Endothelial cell (in vitro differentiated cells): ENCODE results near the gene CNIH3. TPM values are rescaled to one million over a fixed set of nuclear protein-coding genes. Genes with fewer than 3 reads are reported as not detected.

ENCODE experiments used
- DNase-seq: peaks from one replicate; pipeline ENCODE4 v3.0.0; 2021; ENCODE audit warnings: low spot score
- H3K27ac Mint-ChIP-seq: one replicate; pipeline ENCODE4 v1.8.0; 2021; ENCODE audit warnings: mixed read lengths, inconsistent platforms; ENCODE audit not compliant: unreplicated experiment
- H3K27me3 Mint-ChIP-seq: one replicate; pipeline ENCODE4 v1.8.0; 2021; ENCODE audit warnings: mild to moderate bottlenecking, moderate library complexity, mixed read lengths, inconsistent platforms; ENCODE audit not compliant: unreplicated experiment
- H3K36me3 Mint-ChIP-seq: one replicate; pipeline ENCODE4 v1.8.0; 2021; ENCODE audit warnings: mild to moderate bottlenecking, low read depth, mixed read lengths, inconsistent platforms; ENCODE audit not compliant: unreplicated experiment
- H3K4me1 Mint-ChIP-seq: one replicate; pipeline ENCODE4 v1.8.0; 2021; ENCODE audit warnings: mild to moderate bottlenecking, mixed read lengths, inconsistent platforms; ENCODE audit not compliant: unreplicated experiment
- H3K4me3 Mint-ChIP-seq: one replicate; pipeline ENCODE4 v1.8.0; 2021; ENCODE audit warnings: mild to moderate bottlenecking, mixed read lengths, inconsistent platforms; ENCODE audit not compliant: unreplicated experiment
- H3K9me3 Mint-ChIP-seq: one replicate; pipeline ENCODE4 v1.8.0; 2021; ENCODE audit warnings: mixed read lengths, inconsistent platforms; ENCODE audit not compliant: unreplicated experiment
- total RNA-seq: library from RNA; stranded (reverse); fragmentation: NEBNext Ultra II Directional; extraction: Animal tissue kit (Norgen Biotek cat#: 25700); gene quantifications from one replicate; pipeline ENCODE4 v1.2.1, GENCODE V29; 2021; ENCODE audit not compliant: unreplicated experiment
- TF ChIP-seq, protein P1 (sequence below): fragments of 200-600 bp; sonication (generic); IDR thresholded peaks from one replicate; pipeline ENCODE4 v1.5.0; 2021; ENCODE audit warnings: antibody characterized with exemption; ENCODE audit not compliant: unreplicated experiment

CNIH3 gene
- total RNA-seq, 1 donor from 2014 or later, result 4.7 TPM

- Mint-ChIP-seq H3K4me1 (no peaks in the 10 kb centered on the region), H3K27ac (no peak overlapping the region), H3K4me3 (no peak overlapping the region), H3K36me3 (no peaks in the 10 kb centered on the region), H3K9me3 (no peaks in the 10 kb centered on the region), H3K27me3 (no peaks in the 10 kb centered on the region)
- TF ChIP-seq, protein P1, sequence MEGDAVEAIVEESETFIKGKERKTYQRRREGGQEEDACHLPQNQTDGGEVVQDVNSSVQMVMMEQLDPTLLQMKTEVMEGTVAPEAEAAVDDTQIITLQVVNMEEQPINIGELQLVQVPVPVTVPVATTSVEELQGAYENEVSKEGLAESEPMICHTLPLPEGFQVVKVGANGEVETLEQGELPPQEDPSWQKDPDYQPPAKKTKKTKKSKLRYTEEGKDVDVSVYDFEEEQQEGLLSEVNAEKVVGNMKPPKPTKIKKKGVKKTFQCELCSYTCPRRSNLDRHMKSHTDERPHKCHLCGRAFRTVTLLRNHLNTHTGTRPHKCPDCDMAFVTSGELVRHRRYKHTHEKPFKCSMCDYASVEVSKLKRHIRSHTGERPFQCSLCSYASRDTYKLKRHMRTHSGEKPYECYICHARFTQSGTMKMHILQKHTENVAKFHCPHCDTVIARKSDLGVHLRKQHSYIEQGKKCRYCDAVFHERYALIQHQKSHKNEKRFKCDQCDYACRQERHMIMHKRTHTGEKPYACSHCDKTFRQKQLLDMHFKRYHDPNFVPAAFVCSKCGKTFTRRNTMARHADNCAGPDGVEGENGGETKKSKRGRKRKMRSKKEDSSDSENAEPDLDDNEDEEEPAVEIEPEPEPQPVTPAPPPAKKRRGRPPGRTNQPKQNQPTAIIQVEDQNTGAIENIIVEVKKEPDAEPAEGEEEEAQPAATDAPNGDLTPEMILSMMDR, result no peak
- DNase-seq, result no peak
Observed at GRCh38 chr1:224687465-224687864, 71.3 kb downstream of the CNIH3 start.

DNA sequence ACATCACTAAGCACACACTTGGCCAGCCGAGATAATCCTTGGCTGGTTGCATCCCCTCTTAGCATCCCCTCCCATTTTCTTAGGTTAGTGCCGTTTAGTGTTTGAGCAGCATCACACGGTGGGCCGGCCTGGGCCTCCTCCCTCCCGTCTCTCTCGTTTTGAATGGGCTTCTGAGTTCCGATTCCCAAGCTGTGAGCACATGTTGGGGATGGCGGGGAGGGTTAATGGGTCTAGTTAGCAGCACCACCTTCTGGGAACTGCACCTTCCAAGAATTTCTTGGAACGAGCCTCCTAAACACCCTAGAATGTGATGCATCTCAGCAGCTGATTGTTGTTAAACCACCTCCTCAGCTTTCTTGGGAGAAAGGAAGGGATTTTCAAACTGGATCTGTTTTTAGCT lies 73.3 kb downstream of the CNIH3 start:
- H3K4me1 Mint-ChIP-seq, result no peaks in the 10 kb centered on the region
- no peak for DNase-seq
- H3K36me3 Mint-ChIP-seq, result no peaks in the 10 kb centered on the region
- no peaks in the 10 kb centered on the region for H3K27me3 Mint-ChIP-seq
- H3K9me3 Mint-ChIP-seq, result no peaks in the 10 kb centered on the region
- no peak overlapping the region for H3K4me3 Mint-ChIP-seq
- TF ChIP-seq, protein P1, result no peak
- H3K27ac Mint-ChIP-seq, result no peak overlapping the region

- H3K4me1 Mint-ChIP-seq, result peaks cover under 1% of the 10 kb centered on the region
- H3K4me3 Mint-ChIP-seq, result no peak overlapping the region
- TF ChIP-seq, protein P1, result no peak
- no peaks in the 10 kb centered on the region for H3K36me3 Mint-ChIP-seq
- H3K27ac Mint-ChIP-seq, result no peak overlapping the region
- no peaks in the 10 kb centered on the region for H3K9me3 Mint-ChIP-seq
- no peak for DNase-seq
- no peaks in the 10 kb centered on the region for H3K27me3 Mint-ChIP-seq
Observed at GRCh38 chr1:224690576-224690975, 74.5 kb downstream of the CNIH3 start.

- Mint-ChIP-seq H3K4me1 (peaks cover 3% of the 10 kb centered on the region), H3K9me3 (no peaks in the 10 kb centered on the region), H3K27ac (no peak overlapping the region), H3K27me3 (no peaks in the 10 kb centered on the region), H3K4me3 (no peak overlapping the region), H3K36me3 (no peaks in the 10 kb centered on the region)
- DNase-seq, result no peak
- TF ChIP-seq, protein P1, result no peak
Observed at GRCh38 chr1:224691148-224691925, 75.2 kb downstream of the CNIH3 start.

- TF ChIP-seq, protein P1, result no peak
- H3K36me3 Mint-ChIP-seq, result no peaks in the 10 kb centered on the region
- H3K27ac Mint-ChIP-seq, result no peak overlapping the region
- DNase-seq, result no peak
- no peaks in the 10 kb centered on the region for H3K9me3 Mint-ChIP-seq
- H3K4me1 Mint-ChIP-seq, result peaks cover 3% of the 10 kb centered on the region
- H3K27me3 Mint-ChIP-seq, result peaks cover 5% of the 10 kb centered on the region
- no peak overlapping the region for H3K4me3 Mint-ChIP-seq
Observed at GRCh38 chr1:224694969-224695368, 78.9 kb downstream of the CNIH3 start.
